GM21360 (cell line): ENCODE data around the gene SUN2.

Source experiments
- ATAC-seq: cut with Tn5 transposase; IDR thresholded peaks from one replicate; pipeline ENCODE4 v1.9.1; 2021; ENCODE audit warnings: mild to moderate bottlenecking, moderate library complexity; ENCODE audit not compliant: unreplicated experiment

SUN2 gene

DNA sequence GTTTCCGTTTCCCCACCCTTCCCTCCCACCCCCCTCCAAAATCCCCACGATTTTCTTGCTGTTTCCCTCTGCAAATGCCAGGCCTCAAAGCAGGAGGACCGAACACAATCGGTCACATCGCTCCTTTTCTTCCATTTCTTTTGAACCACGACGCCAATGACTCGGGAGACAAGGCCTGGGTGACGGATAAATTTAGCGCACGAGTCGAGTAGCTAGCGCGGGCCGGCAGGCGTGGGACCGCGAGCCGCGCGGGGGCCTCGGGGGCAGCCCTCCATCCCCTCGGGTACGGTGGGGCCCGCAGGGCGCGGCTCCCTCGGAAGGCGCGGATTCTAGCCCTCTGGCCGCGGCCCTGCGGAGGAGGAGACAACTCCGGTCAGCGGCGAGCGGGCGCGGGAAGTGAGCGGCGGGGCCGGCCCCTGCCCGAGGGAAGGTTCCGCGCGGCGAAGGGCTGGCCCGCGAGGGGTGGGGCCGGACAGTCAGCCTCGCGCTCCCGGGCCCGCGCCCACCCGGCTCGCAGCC is 55.5 kb downstream of the SUN2 start:
- peak; percentile 24 for ATAC-seq

- ATAC-seq: no peak
Observed at GRCh38 chr22:38699784-38700183, 56.0 kb downstream of the SUN2 start.

- no peak for ATAC-seq
Observed at GRCh38 chr22:38699143-38699542, 56.7 kb downstream of the SUN2 start.

GRCh38 chr22:38698407-38699094 is 57.2 kb downstream of the SUN2 start:
- no peak for ATAC-seq

DNA sequence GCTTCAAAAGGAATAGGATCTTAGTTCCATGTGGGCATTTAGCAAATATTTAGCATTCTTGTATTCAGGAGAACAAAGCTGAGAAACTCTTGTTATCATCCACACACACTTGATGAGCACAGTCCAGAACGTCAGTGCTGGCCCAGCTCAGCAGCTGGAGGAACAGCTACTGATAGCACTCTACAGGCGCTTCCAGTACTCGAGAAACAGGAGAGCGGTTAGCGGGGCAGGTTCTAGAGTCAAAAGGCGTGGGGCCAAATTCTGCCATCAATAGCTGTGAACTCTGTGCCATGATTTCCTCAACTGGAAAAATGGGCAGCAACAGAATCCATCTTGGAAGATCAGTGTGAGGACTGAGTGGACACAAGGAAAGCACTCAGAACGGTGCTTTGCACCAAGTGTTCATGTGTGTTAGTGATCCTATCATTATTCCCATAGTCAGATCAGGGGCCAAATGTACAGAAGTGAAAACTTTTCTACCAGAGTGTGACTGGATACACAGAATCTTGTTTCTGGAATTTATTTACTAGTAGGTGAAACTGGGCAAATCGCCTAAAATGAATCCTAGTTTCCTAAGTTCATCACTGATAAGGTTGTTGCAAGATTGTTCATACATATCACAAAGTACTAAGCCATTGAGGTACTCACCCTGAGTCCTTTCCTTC is 58.2 kb downstream of the SUN2 start:
- ATAC-seq: no peak

DNA sequence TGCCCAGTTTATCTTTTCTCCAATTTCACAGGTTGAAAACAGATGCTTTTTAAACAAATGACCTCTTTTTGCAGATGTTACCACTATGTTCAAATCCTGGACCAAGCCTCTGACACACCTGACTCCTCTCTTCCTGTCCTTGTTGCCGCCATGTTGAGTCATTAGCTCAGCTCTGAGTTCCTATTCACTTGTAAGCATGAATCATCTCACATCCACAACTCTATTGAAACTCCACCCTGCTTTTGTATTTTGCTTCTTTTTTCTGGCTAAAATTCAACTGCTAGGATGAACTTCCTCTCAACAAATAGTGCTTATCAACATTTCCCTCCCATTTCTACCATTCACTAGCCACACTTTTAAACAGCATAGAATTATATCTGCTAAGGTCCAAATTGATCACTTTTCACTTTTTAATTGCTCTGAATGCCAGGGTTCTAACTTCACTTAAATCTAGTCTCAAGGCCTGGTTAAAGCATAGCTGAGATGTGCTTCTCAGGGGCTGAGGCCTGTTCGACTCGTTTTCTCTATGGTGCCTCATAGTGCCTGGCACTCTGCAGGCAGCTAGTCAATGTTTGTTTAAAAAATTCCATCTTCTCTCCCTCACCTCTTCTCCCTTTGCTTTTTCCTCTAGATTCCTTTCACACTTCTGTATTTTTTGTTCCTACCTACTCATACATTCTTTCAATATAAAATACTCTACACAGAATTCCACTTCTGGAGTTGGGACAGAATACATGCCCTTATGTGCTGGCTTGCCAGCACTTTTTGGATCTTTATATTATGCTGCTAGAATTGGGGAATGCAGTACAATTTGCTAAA is 59.0 kb downstream of the SUN2 start:
- ATAC-seq: no peak

DNA sequence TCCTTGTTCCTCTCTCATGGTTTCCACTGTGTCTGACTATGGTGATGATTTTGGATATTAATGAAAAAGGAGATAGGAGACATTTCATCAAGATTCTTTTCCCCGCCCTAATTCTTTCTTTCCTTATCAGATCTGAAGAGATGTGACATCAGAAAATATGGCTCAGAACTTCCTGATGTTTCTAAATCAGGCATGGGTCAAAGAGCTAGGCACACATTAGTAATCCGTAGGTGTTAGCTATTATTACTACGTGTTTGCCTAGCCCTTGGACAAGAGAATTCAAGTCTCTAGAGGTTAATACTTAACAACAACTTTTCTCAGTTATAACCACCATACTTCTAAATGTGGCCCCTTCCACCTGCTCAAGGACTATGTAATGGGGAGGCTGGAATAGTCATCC is 60.9 kb downstream of the SUN2 start:
- ATAC-seq: no peak

DNA sequence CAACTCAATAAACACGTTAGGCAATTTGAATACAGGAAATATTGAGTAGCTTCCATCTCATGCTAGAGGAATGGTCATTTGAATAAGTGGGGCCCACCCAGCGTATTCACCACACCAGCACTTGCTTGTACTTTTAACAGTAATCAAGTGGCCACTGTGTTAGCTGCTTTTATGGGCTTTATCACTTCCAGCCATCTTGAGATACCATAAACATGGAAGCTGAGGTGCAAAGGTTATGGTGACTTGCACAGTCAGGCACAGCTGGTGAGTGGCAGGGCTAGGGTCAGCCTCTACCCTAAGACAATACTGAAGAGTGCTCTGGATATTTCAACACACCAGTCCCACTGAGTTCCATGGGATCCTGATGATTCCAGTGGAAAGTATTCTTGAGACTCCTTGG is 61.7 kb downstream of the SUN2 start:
- ATAC-seq: no peak

- no peak for ATAC-seq
Observed at GRCh38 chr22:38689651-38690050, 66.1 kb downstream of the SUN2 start.

DNA sequence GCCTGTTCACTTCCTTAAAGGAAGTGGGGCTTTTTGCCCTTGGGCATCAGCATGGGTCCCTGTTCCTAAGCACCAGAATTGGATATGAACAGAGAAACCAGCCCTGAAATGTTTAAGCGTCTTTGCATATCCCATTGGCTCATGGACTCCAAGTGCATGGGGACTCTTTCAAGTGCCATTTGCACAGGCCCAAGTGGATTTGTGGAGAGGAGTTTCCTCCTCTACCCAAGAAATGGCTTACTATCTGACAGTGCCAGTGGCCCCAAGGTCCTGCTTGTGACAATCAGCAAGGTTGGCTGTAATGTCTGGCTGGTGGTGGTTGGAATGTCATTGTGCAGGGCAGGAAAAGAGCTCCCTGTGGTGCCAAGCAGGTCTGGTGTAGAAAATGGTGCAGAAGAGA is 70.0 kb downstream of the SUN2 start:
- ATAC-seq: no peak

GRCh38 chr22:38684895-38685294 is 70.9 kb downstream of the SUN2 start:
- no peak for ATAC-seq
